Liver (tissue), 3 donors: ENCODE measurements around the gene CEMP1.

ENCODE experiments used
- CTCF ChIP-seq: fragments of 150-350 bp; IDR thresholded peaks from 2 replicates; pipeline ENCODE4 v1.5.1; 2017; ENCODE audit warnings: improper control_type of control experiment, low read depth, low read length; ENCODE audit not compliant: missing input control
- GABPA ChIP-seq, 2 donors: IDR thresholded peaks in 1 of 2; conservative IDR thresholded peaks in 1 of 2; 2 replicates each; pipeline ENCODE4 v1.6.1; 2016; ENCODE audit warnings: antibody characterized with exemption in 2 of 2, mild to moderate bottlenecking in 1 of 2, moderate library complexity in 1 of 2
- JUND ChIP-seq, 2 donors: IDR thresholded peaks; 2 replicates each; pipeline ENCODE4 v1.6.1; 2016; ENCODE audit warnings: antibody characterized with exemption in 2 of 2
- donor health status: healthy.
- donor health status: healthy.

- no peak for TF ChIP-seq GABPA (IDR thresholded peaks at IDR 0.05 in 1 of 2, conservative IDR thresholded peaks at IDR 0.05 in 1 of 2)
- no peak for TF ChIP-seq CTCF
- no peak for TF ChIP-seq JUND (IDR thresholded peaks at IDR 0.05)
Measured at GRCh38 chr16:2508722-2509400, 22.3 kb downstream of the CEMP1 start.
